ENCODE data around the gene WDR27.
"Not testable (repeated sequence)": the region's sequence is repeated elsewhere in the genome, so short reads cannot be mapped to it uniquely, and the experiment has no call there.

The WDR27 gene

DNA sequence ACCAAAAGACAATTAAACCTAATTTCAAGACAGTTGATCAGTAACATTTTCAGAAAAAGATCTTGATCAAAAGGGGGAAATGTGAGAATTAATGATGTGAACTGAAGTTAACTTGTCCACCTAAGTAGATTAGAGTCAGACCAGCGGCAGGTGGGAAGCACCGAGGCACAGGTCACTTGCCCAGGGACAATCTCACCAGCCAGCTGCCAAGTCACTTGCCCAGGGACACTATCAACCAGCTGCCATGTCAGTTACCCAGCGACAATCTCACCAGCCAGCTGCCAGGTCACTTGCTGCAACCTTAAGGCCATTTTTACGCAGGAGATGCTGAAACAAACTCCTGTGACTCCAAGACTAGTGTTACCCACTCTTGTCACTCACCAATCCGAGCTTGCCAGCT lies 260.5 kb downstream of the WDR27 start:
- no peak for DNase-seq (ENCODE audit: low read depth in 2 of 2)

- DNase-seq (ENCODE audit: low read depth in 2 of 2): no peak
These were observed 262.1 kb downstream of the WDR27 start for GRCh38 chr6:169439710-169440109.

GRCh38 chr6:169434554-169434953 lies 267.3 kb downstream of the WDR27 start:
- not testable (repeated sequence) for DNase-seq (ENCODE audit: low read depth in 2 of 2)

DNA sequence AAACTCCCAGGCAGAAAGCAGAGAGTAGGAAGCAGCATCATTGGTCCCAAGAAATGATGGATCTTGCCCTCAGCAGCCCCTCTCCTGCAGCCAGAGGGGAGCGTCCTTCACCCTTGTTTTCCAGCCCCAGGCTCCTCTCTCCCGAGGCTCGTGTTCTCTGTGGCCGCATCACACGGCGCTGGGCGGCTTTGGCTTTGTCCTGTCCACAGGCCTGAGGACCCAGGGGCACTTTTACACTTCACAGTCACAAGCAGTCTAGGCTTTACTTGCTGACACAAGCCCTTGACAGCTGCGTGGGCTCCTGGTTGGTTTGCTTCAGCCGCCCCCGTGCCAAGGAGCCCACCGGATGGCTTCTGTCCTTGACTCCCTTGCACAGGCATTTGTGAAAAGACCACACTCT lies 272.8 kb downstream of the WDR27 start:
- DNase-seq (ENCODE audit: low read depth in 2 of 2): no peak

DNA sequence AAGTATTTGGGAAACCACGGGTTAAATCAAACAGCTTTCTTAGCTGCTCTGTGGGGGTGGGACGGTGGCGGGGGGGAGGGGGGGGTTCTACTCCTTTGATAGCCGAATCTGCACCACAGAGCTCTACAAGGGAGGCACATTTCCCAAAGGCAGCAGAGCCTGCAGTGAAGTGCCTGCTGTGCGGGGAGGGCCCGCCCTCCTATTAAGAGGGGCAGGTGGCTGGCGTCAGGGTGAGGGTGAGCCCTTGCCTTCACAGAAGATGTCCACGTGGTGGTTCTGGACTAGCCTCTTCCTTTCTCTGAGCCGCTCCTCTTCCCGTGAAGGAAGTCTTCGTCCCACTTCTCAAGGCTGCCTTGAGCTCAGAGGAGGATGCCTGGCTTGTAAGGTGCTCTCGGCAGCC lies 273.3 kb downstream of the WDR27 start:
- DNase-seq (ENCODE audit: low read depth in 2 of 2): no peak

- DNase-seq (ENCODE audit: low read depth in 2 of 2): no peak
These were observed 274.0 kb downstream of the WDR27 start for GRCh38 chr6:169427856-169428255.

DNA sequence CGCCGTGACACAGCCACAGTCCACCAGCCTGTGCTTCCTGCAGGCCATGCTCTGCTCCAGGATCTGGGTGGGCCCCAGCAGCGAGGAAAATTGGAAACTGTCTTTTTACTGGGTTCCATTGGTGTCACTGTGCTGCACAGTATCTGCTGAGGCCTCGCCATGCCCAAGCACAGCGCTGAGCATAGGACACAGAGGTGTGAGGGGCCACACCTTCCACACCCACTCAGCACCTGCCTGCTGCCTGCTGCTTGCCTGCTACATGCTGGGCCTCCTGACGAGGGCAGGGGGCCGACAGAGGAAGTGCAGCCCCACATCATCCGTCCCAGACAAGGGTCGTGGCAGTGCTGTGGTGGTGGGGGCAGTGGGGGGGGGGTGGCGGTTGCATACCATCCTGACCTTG lies 275.2 kb downstream of the WDR27 start:
- no peak for DNase-seq (ENCODE audit: low read depth in 2 of 2)

DNA sequence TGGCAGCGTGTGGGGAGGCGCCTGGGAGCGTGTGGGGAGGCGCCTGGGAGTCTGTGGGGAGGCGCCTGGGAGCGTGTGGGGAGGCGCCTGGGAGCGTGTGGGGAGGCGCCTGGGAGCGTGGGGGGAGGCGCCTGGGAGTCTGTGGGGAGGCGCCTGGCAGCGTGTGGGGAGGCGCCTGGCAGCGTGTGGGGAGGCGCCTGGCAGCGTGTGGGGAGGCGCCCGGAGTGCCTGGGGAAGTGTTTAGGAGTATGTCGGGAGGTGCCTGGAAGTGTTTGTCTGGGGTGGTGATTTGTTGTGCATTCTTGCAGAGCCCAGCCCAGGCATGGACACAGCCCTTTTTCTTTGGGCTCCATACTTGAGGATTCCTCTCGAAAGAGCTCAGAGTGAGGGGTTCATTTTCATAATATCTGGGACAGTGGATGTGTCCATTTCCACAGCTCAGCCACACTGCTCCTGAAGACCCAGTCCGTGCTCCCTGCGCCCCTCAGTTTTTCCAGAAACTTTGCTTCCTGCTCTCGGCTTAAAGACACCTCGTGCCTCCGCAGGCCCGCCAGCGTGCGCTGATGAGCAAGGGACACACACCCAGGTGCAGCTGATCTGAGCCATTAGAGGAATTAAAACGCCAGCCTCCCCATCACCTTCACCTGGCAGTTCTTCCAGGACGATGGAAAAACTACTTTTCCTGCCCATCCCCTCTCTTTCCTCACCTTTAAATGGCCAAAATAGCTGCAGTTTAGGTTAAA lies 276.0 kb downstream of the WDR27 start:
- DNase-seq (ENCODE audit: low read depth in 2 of 2): no peak

DNA sequence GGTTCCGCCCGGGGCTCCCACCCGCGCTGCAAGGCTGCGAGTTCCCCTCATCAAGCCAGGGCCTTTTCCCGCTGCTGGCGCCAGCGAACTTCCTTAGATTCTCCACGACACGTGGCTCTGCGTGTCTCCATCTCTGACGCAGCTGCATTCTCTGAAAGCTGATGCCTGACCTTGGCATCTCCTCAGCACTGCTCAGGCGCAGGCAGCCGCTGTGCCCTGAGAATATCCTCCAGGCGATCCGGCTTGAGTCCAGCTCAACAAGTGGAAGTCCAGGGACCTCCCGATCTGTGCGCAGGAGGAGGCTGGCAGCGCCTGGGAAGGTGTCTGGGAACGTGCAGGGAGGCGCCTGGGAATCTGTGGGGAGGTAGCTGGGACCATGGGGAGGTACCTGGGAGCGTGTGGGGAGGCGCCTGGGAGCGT lies 277.0 kb downstream of the WDR27 start:
- no peak for DNase-seq (ENCODE audit: low read depth in 2 of 2)

GRCh38 chr6:169424149-169424804 lies 277.6 kb downstream of the WDR27 start:
- DNase-seq (ENCODE audit: low read depth in 2 of 2): no peak

GRCh38 chr6:169421586-169422264 lies 280.1 kb downstream of the WDR27 start:
- no peak for DNase-seq (ENCODE audit: low read depth in 2 of 2)

- DNase-seq (ENCODE audit: low read depth in 2 of 2): peak in 1 of 2 experiments; percentile 17
These were observed 280.8 kb downstream of the WDR27 start for GRCh38 chr6:169420912-169421543.

- DNase-seq (ENCODE audit: low read depth in 2 of 2): no peak
These were observed 284.7 kb downstream of the WDR27 start for GRCh38 chr6:169417101-169417500.

GRCh38 chr6:169416249-169416648 lies 285.6 kb downstream of the WDR27 start:
- DNase-seq (ENCODE audit: low read depth in 2 of 2): no peak

DNA sequence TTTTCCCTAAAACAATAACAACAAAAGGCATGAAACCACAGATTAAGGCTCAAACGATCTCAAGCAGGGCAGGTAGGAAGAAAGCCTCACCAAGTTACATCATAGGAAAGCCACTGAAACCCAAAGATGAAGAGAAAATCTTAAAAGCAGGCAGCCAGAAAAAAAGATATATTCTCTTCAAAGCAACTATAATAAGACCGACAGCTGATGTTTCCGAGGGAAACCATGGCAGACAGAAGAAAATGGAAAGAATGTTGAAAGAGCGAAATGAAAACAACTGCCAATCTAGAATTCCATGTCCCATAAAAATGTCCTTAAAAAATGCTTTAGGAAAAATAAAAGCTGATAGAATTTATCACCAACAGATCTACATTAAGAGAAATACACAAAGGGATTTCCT lies 286.6 kb downstream of the WDR27 start:
- DNase-seq (ENCODE audit: low read depth in 2 of 2): no peak

- no peak for DNase-seq (ENCODE audit: low read depth in 2 of 2)
These were observed 290.1 kb downstream of the WDR27 start for GRCh38 chr6:169411722-169412121.

DNA sequence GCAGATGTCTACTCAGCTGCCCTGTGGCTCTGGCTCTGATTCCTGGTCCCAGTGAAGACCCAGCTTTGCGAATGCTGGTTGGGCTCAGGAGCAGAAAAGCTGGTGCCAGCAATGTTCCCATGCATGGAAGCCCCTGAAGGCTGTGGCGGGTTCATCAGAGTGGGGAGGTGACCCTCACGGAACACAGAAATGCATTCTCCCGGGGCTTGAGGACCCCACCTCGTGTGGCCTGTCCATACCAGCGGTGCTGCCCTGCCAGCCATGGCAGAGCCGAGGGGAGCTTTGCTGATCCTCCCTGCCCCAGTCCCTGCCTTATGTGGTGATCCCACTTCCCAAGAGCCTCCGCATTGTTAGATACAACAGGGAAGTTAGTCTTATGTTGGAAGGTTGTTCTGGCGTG lies 290.5 kb downstream of the WDR27 start:
- DNase-seq (ENCODE audit: low read depth in 2 of 2): no peak

- DNase-seq (ENCODE audit: low read depth in 2 of 2): no peak
These were observed 292.0 kb downstream of the WDR27 start for GRCh38 chr6:169409742-169410312.

DNA sequence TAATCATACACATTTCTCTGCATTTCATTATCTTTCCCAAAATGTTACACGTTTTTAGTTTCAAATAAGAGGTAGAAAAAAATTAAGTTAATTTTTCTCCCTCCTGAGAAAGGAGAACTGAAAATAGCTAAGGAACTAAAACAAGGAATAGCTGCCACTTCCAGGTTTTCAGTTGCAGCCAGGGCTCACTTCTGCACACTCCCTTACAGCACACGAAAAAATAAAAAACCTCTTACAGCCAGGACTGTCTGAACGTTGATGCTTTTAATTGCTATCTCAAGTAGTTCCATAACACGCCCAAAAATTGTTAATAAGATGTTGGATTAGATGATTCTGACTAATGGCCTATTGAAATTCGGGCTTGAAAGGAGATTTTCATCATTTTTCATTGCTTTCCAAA lies 294.5 kb downstream of the WDR27 start:
- DNase-seq (ENCODE audit: low read depth in 2 of 2): no peak

Measured in stimulated activated CD4-positive, alpha-beta T cell treated with anti-CD3 and anti-CD28 coated beads, Interleukin-12 subunit alpha, Interleukin-12 subunit beta, amount 100 ng/mL, for 24 hours (primary cell).